GM12891 (cell line): Measurements from ENCODE around the gene ZFPM1.

Experiments
- DNase-seq: peaks from one replicate; pipeline ENCODE4 v3.0.0; 2011; ENCODE audit warnings: low spot score; ENCODE audit not compliant: insufficient read length
- FAIRE-seq: peaks from 2 replicates; lab custom pipeline; 2011; peaks lifted over from hg19 to GRCh38; lab: Jason Lieb, UNC
- PAX5 ChIP-seq: IDR thresholded peaks from 2 replicates; pipeline ENCODE4 v1.6.1; 2011; ENCODE audit warnings: low read length, moderate library complexity, mild to moderate bottlenecking; ENCODE audit not compliant: insufficient read depth, severe bottlenecking
- POLR2A ChIP-seq: IDR thresholded peaks from 2 replicates; pipeline ENCODE4 v1.6.1; 2011; ENCODE audit warnings: low read depth, low read length, control low read depth
- POLR2AphosphoS5 ChIP-seq: IDR thresholded peaks from 2 replicates; pipeline ENCODE4 v1.6.1; 2011; ENCODE audit warnings: low read depth, low read length, control low read depth
- POU2F2 ChIP-seq: IDR thresholded peaks from 2 replicates; pipeline ENCODE4 v1.6.1; 2011; ENCODE audit warnings: low read depth, mild to moderate bottlenecking, control low read depth, low read length, moderate library complexity
- SPI1 ChIP-seq: IDR thresholded peaks from 2 replicates; pipeline ENCODE4 v1.6.1; 2011; ENCODE audit warnings: low read depth, low read length, control low read depth
- TAF1 ChIP-seq: IDR thresholded peaks from 2 replicates; pipeline ENCODE4 v1.6.1; 2011; ENCODE audit warnings: low read depth, low read length, control low read depth

ZFPM1 gene

DNA sequence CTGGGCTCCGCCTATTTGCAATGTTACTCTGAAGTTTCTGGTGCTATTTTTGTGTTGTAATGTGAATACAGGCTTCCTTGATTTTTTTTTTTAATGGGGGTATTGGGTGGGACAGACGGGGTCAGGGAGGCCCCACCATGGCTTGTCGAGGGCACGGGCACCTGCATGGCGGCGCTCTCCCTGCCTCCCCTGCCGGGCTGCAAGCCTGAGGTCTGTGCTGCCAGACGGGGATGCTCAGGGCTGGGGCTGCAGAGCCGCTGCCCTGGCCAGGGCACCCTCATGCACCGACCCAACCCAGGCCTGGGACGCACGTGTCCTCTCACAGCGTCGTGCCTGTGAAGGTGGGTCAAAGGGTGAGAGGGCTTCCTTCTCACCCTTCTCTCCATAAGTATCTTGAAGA, 13.0 kb upstream of the ZFPM1 start:
- TF ChIP-seq POU2F2 (no peak), POLR2A (no peak), TAF1 (no peak), SPI1 (no peak), PAX5 (no peak), POLR2AphosphoS5 (no peak)
- FAIRE-seq (no peak), DNase-seq (no peak)

DNA sequence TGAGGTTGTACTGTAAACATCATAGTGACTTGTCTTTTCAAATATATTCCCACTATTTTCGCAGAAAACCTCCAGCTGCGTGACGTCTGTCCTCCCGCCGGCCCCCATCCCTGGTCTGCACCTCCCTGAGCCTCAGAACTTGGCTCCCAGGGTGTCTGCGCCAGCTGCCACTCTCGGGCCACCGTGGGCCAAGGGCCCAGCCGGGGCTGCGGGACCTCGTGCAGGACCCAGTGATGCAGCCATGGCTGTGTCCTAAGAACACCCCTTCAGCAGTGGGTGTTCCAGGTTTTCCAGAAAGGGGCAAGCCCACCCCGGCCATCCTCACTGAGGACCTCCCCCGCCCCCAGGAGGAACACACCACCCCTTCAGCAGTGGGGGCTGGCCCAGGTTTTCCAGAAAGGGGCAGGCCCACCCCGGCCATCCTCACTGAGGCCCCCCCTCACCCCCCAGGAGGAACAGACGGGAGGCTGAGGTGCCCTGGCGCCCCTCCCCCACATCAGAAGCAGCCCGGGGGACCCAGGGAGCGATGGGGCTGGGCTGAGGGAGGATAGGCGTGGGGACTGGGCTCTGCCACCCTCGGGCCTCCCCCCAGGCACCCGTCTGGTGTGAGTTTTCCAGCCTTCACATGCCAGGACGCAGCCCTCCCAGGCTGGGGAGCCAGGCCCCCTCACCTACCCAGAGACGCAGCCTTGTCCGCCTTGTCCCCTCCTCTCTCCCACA, 12.2 kb upstream of the ZFPM1 start:
- no peak for DNase-seq
- TF ChIP-seq POU2F2, result no peak
- no peak for TF ChIP-seq SPI1
- TF ChIP-seq PAX5, result no peak
- TF ChIP-seq TAF1, result no peak
- TF ChIP-seq POLR2A, result no peak
- TF ChIP-seq POLR2AphosphoS5, result no peak
- FAIRE-seq, result no peak

DNA sequence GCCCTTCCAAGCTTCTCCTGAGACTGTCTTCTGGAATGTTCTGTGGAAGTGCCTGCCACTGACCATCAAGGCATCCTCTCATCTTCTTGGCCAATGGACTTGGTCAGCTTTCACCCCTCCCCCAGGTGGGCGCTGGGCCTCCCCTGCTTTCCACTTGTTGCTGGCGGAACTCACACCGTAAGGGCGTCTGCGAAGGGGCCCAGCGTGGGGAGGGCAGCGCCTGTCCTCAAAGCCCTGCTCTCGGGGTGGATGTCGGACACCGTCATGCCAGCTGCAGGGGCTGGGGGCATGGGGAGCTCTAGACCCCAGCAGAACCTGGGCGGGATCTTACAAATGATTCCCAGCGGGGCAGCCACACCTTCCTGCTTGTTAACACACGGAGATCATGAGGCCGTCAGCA, 11.6 kb upstream of the ZFPM1 start:
- DNase-seq, result no peak
- no peak for FAIRE-seq
- no peak for TF ChIP-seq PAX5
- TF ChIP-seq SPI1, result no peak
- TF ChIP-seq POLR2A, result no peak
- TF ChIP-seq POU2F2, result no peak
- no peak for TF ChIP-seq POLR2AphosphoS5
- TF ChIP-seq TAF1, result no peak

DNA sequence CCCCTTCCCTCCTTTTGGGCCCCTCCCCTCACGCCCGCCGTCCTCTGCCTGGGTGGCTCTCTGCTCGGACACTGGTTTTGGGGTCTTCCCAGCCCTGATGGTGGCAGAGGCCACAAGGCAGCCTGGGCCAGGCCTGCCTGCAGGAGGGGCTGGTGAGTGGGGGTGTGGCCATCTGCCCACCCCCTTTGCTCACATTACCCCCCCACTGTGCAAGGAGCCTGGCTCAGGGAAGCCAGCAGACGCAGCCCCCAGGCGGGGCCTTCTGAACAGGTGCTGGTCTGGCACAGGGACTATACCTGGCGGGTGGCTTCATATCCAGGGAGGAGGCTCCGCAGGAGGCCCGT, 10.7 kb upstream of the ZFPM1 start:
- FAIRE-seq, result no peak
- DNase-seq, result no peak
- no peak for TF ChIP-seq PAX5
- TF ChIP-seq POLR2AphosphoS5, result no peak
- no peak for TF ChIP-seq POLR2A
- TF ChIP-seq TAF1, result no peak
- no peak for TF ChIP-seq POU2F2
- no peak for TF ChIP-seq SPI1

DNA sequence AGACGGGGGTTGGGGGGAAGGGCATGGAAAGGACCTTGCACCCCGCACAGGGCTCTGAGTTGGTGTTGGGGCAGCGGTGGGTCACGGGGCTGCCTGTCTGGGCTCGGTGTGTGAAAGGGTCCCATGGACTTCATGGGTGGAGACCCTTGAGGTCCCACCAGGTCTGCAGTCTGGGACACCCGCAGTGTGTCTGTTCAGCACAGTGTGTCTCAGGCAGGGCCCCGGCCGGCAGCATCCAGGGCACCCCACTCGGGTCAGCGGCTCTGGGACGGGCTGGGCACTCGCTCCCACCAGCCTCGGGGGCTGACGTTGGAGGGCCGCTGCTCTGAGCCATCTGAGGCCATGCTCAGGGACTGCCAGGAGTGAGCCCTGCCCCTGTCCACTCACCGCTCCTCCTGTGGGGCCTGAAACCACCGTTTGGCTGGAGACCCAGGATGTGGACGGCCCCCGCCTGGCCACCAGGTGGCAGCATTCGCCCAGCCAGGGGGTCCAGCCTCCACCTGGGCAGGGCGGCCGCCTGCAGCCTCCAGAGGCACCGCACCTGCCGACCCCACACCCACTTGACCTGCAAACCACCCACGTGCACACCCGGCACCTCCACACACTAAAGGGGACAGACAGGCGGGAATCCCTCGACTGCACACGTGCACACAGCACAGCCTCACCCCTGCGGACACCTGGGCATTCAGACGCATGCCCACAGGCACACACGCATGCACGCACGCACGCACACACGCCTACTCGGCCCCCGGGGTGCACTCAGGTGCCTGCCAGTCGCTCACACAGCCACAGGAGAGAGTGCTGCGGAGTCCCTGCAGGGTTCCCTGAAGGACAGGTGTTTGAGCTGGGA, 10.1 kb upstream of the ZFPM1 start:
- DNase-seq (peak; percentile 100), FAIRE-seq (peak; percentile 98)
- TF ChIP-seq SPI1, result no peak
- TF ChIP-seq POLR2AphosphoS5, result no peak
- no peak for TF ChIP-seq TAF1
- TF ChIP-seq POLR2A, result no peak
- TF ChIP-seq PAX5, result no peak
- no peak for TF ChIP-seq POU2F2

DNA sequence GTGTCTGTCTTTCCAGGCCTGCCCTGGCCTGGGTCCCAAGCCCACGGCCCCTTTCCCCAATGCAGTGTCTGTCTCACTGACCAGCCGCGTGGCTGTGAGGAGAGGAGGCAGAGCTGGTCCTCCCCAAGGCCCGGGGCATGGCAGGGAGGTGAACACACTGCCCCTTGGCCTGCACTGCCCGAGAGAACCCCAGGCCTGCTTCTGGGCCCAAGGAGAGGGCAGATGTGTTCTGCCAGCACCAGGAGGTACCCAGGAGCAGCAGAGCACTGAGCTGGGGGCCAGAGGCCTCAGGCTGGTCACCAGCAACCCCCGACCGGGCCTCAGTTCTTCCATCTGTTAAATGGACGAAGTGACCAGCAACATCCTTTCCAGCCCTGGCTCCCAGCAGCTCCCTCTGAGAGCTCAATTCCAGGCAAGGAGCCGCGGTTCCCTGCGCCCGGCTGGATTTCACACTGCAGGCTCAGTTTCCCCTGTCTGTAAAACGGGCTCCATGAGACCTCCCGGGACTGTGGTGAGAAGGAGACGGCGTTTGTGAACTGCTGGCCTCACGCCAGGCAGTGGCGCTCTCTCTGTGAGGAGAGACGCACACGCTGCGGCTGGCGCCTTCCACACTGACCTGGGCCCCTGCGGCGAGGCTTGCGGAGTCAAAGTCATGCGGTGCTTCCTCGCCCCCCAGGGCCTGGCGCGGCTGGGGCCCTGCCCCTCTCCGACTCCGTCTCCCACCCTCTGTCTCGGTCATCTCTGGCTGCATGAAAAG, 8.1 kb upstream of the ZFPM1 start:
- TF ChIP-seq POLR2A, result no peak
- no peak for TF ChIP-seq POLR2AphosphoS5
- TF ChIP-seq SPI1, result no peak
- FAIRE-seq (no peak), DNase-seq (no peak)

DNA sequence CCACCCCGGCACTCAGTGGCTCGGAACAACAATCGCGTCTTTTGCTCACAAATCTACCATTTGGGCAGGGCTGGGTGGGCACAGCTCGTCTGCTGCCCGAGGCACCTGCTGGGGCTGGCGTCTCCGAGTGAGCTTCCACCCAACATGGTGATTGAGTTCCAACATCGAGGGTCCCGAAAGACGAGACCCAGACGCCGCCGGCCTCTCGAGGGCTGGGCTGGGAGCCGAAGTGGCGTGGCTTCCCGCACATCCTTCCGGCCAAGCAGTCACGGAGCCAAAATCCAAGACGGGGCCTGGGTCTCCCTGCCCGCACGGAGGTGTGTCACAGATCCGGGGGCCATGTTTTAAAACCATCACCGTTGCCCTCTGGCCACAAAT, 7.5 kb upstream of the ZFPM1 start:
- TF ChIP-seq POU2F2 (no peak), POLR2AphosphoS5 (no peak), TAF1 (no peak), POLR2A (no peak), PAX5 (no peak), SPI1 (no peak)

DNA sequence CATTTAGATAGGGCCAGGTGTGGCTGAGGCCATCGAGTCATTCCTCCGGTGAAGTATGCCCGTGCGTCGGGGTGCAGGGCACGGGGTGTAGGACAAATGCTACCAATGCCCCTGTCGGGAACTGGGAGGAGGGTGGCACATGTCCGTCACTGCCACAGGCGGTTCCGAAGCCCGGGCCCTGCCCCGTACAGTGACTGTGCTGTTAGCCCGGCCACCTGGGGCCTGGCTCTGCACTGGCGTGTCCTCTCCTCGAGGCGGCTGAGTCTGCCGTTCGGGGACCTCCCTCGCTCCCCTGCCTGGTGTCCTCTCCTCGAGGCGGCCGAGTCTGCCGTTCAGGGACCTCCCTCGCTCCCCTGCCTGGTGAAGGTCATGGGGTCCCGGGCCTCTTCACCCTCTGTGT, 7.0 kb upstream of the ZFPM1 start:
- TF ChIP-seq PAX5 (no peak), POLR2A (no peak), TAF1 (no peak), SPI1 (no peak), POLR2AphosphoS5 (no peak), POU2F2 (no peak)
- no peak for FAIRE-seq
- no peak for DNase-seq

More for the DNA sequence above, 7.5 kb upstream of the ZFPM1 start:
- FAIRE-seq, result no peak
- DNase-seq, result no peak

DNA sequence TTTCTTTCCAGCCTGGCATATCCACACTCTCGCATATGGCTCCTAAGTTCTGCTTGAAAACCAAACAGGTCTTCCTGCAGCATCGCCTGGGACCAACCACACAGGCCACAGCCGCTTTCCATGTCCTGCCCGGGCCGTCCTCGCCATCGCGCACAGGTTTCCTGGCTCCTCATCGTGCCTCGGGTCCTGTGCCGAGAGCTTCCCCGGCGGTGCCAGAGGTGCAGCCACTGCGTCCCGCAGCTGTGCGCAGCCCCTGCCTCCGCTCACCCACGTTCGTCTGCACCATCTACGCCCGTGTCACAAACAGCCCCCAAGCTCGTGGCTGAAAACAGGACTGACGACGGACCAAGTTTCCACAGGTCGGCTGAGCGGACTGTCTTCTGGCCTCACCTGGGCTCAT, 6.3 kb upstream of the ZFPM1 start:
- TF ChIP-seq PAX5 (no peak), SPI1 (no peak), POLR2AphosphoS5 (no peak), POU2F2 (no peak), TAF1 (no peak), POLR2A (no peak)
- FAIRE-seq, result no peak
- no peak for DNase-seq
